ENCODE data around the gene LRP8. TPM values are rescaled to one million over a fixed set of nuclear protein-coding genes. Genes with fewer than 3 reads are reported as not detected.

The LRP8 gene
- total and polyA plus RNA-seq, 7 experiments from 2014 or later = 0.64 to 45.8 (median 4.7) TPM

GRCh38 chr1:53352561-53352960, 24.7 kb upstream of the LRP8 start:
- Histone ChIP-seq H3K4me1 (ENCODE audit: control insufficient read depth in 2 of 2, insufficient read depth in 2 of 2, low read length in 2 of 2) (no peaks in the 10 kb centered on the region), H3K27me3 (ENCODE audit: control insufficient read depth in 2 of 2, insufficient read depth in 2 of 2, low read length in 2 of 2) (no peaks in the 10 kb centered on the region), H3K36me3 (ENCODE audit: control insufficient read depth in 2 of 3, insufficient read depth in 3 of 3, low read length in 3 of 3) (no peaks in the 10 kb centered on the region), H3K27ac (ENCODE audit: low read depth, low read length) (no peak overlapping the region), H3K9me3 (ENCODE audit: control insufficient read depth in 2 of 3, low read length in 3 of 3) (no peaks in the 10 kb centered on the region), H3K4me3 (ENCODE audit: low read length) (no peak overlapping the region)
- Mint-ChIP-seq H3K4me3 (no peak overlapping the region), H3K4me1 (no peaks in the 10 kb centered on the region), H3K27ac (no peak overlapping the region), H3K9me3 (peaks cover 0 to 17% (median 6%) of the 10 kb centered on the region in 11 donors), H3K27me3 (peaks cover 0 to 34% (median 0%) of the 10 kb centered on the region in 5 donors), H3K36me3 (peaks cover 0 to 6% (median 0%) of the 10 kb centered on the region in 5 donors)
- ATAC-seq = no peak
- DNase-seq = no peak
- intact Hi-C loops (cut with micrococcal nuclease) = no loop called here
- ChIA-PET POLR2A (no interaction called here), CTCF (no interaction called here)

GRCh38 chr1:53350853-53351767, 23.2 kb upstream of the LRP8 start:
- no peak for ATAC-seq
- Mint-ChIP-seq H3K36me3 (no peaks in the 10 kb centered on the region), H3K9me3 (peaks cover 0 to 4% (median 0%) of the 10 kb centered on the region in 11 donors), H3K4me3 (no peak overlapping the region), H3K27me3 (peaks cover 0 to 29% (median 0%) of the 10 kb centered on the region in 5 donors), H3K4me1 (no peaks in the 10 kb centered on the region), H3K27ac (peak overlapping the region in 1 of 9 donors; percentile 62)
- intact Hi-C loops (cut with micrococcal nuclease) = no loop called here
- ChIA-PET POLR2A (no interaction called here), CTCF (no interaction called here)
- no peaks in the 10 kb centered on the region for H3K27me3 ChIP-seq (ENCODE audit: control insufficient read depth in 2 of 2, insufficient read depth in 2 of 2, low read length in 2 of 2)
- H3K36me3 ChIP-seq (ENCODE audit: control insufficient read depth in 2 of 3, insufficient read depth in 3 of 3, low read length in 3 of 3) = no peaks in the 10 kb centered on the region
- H3K27ac ChIP-seq (ENCODE audit: low read depth, low read length) = no peak overlapping the region
- no peaks in the 10 kb centered on the region for H3K4me1 ChIP-seq (ENCODE audit: control insufficient read depth in 2 of 2, insufficient read depth in 2 of 2, low read length in 2 of 2)
- H3K9me3 ChIP-seq (ENCODE audit: control insufficient read depth in 2 of 3, low read length in 3 of 3) = no peaks in the 10 kb centered on the region
- DNase-seq = no peak
- no peak overlapping the region for H3K4me3 ChIP-seq (ENCODE audit: low read length)

- H3K9me3 Mint-ChIP-seq = no peaks in the 10 kb centered on the region
- ATAC-seq (no peak), DNase-seq (no peak)
- ChIA-PET CTCF (no interaction called here), POLR2A (no interaction called here)
- H3K27me3 ChIP-seq (ENCODE audit: control insufficient read depth in 2 of 2, insufficient read depth in 2 of 2, low read length in 2 of 2) = no peaks in the 10 kb centered on the region
- intact Hi-C loops (cut with micrococcal nuclease) = no loop called here
- no peaks in the 10 kb centered on the region for H3K9me3 ChIP-seq (ENCODE audit: control insufficient read depth in 2 of 3, low read length in 3 of 3)
- H3K4me1 Mint-ChIP-seq = no peaks in the 10 kb centered on the region
- no peak overlapping the region for H3K4me3 ChIP-seq (ENCODE audit: low read length)
- no peaks in the 10 kb centered on the region for H3K36me3 Mint-ChIP-seq
- H3K4me1 ChIP-seq (ENCODE audit: control insufficient read depth in 2 of 2, insufficient read depth in 2 of 2, low read length in 2 of 2) = no peaks in the 10 kb centered on the region
- H3K27ac ChIP-seq (ENCODE audit: low read depth, low read length) = no peak overlapping the region
- no peak overlapping the region for H3K4me3 Mint-ChIP-seq
- H3K27ac Mint-ChIP-seq = peak overlapping the region in 2 of 9 donors; percentile 48 to 62
- peaks cover 0 to 23% (median 0%) of the 10 kb centered on the region in 5 donors for H3K27me3 Mint-ChIP-seq
- no peaks in the 10 kb centered on the region for H3K36me3 ChIP-seq (ENCODE audit: control insufficient read depth in 2 of 3, insufficient read depth in 3 of 3, low read length in 3 of 3)
Observed at GRCh38 chr1:53349968-53350852, 22.3 kb upstream of the LRP8 start.

GRCh38 chr1:53349369-53349835, 21.5 kb upstream of the LRP8 start:
- POLR2A ChIA-PET = no interaction called here
- H3K36me3 ChIP-seq (ENCODE audit: control insufficient read depth in 2 of 3, insufficient read depth in 3 of 3, low read length in 3 of 3) = no peaks in the 10 kb centered on the region
- CTCF ChIA-PET = no interaction called here
- H3K4me1 Mint-ChIP-seq = no peaks in the 10 kb centered on the region
- H3K27me3 ChIP-seq (ENCODE audit: control insufficient read depth in 2 of 2, insufficient read depth in 2 of 2, low read length in 2 of 2) = no peaks in the 10 kb centered on the region
- intact Hi-C loops (cut with micrococcal nuclease) = no loop called here
- H3K27ac Mint-ChIP-seq = no peak overlapping the region
- no peak for ATAC-seq
- no peak overlapping the region for H3K4me3 Mint-ChIP-seq
- peaks cover 0 to 19% (median 0%) of the 10 kb centered on the region in 5 donors for H3K27me3 Mint-ChIP-seq
- no peaks in the 10 kb centered on the region for H3K9me3 Mint-ChIP-seq
- no peak overlapping the region for H3K27ac ChIP-seq (ENCODE audit: low read depth, low read length)
- no peaks in the 10 kb centered on the region for H3K4me1 ChIP-seq (ENCODE audit: control insufficient read depth in 2 of 2, insufficient read depth in 2 of 2, low read length in 2 of 2)
- no peaks in the 10 kb centered on the region for H3K9me3 ChIP-seq (ENCODE audit: control insufficient read depth in 2 of 3, low read length in 3 of 3)
- H3K36me3 Mint-ChIP-seq = no peaks in the 10 kb centered on the region
- no peak for DNase-seq
- H3K4me3 ChIP-seq (ENCODE audit: low read length) = no peak overlapping the region

GRCh38 chr1:53348486-53349368, 20.9 kb upstream of the LRP8 start:
- H3K36me3 ChIP-seq (ENCODE audit: control insufficient read depth in 2 of 3, insufficient read depth in 3 of 3, low read length in 3 of 3) = no peaks in the 10 kb centered on the region
- H3K4me3 ChIP-seq (ENCODE audit: low read length) = no peak overlapping the region
- ChIA-PET CTCF (no interaction called here), POLR2A (no interaction called here)
- no peaks in the 10 kb centered on the region for H3K9me3 ChIP-seq (ENCODE audit: control insufficient read depth in 2 of 3, low read length in 3 of 3)
- H3K4me1 ChIP-seq (ENCODE audit: control insufficient read depth in 2 of 2, insufficient read depth in 2 of 2, low read length in 2 of 2) = no peaks in the 10 kb centered on the region
- intact Hi-C loops (cut with micrococcal nuclease) = no loop called here
- no peaks in the 10 kb centered on the region for H3K4me1 Mint-ChIP-seq
- no peak for ATAC-seq
- no peak overlapping the region for H3K4me3 Mint-ChIP-seq
- H3K27me3 Mint-ChIP-seq = peaks cover 0 to 14% (median 0%) of the 10 kb centered on the region in 5 donors
- no peaks in the 10 kb centered on the region for H3K9me3 Mint-ChIP-seq
- H3K27ac ChIP-seq (ENCODE audit: low read depth, low read length) = no peak overlapping the region
- no peaks in the 10 kb centered on the region for H3K27me3 ChIP-seq (ENCODE audit: control insufficient read depth in 2 of 2, insufficient read depth in 2 of 2, low read length in 2 of 2)
- no peaks in the 10 kb centered on the region for H3K36me3 Mint-ChIP-seq
- DNase-seq = no peak
- H3K27ac Mint-ChIP-seq = peak overlapping the region in 1 of 9 donors; percentile 13

GRCh38 chr1:53346814-53347176, 18.9 kb upstream of the LRP8 start:
- H3K36me3 ChIP-seq (ENCODE audit: control insufficient read depth in 2 of 3, insufficient read depth in 3 of 3, low read length in 3 of 3) = no peaks in the 10 kb centered on the region
- H3K27me3 ChIP-seq (ENCODE audit: control insufficient read depth in 2 of 2, insufficient read depth in 2 of 2, low read length in 2 of 2) = no peaks in the 10 kb centered on the region
- Mint-ChIP-seq H3K9me3 (no peaks in the 10 kb centered on the region), H3K4me3 (no peak overlapping the region), H3K36me3 (no peaks in the 10 kb centered on the region), H3K27ac (no peak overlapping the region), H3K4me1 (no peaks in the 10 kb centered on the region), H3K27me3 (no peaks in the 10 kb centered on the region)
- no peak for DNase-seq
- intact Hi-C loops (cut with micrococcal nuclease) = no loop called here
- ATAC-seq = no peak
- ChIA-PET POLR2A (no interaction called here), CTCF (no interaction called here)
- no peaks in the 10 kb centered on the region for H3K9me3 ChIP-seq (ENCODE audit: control insufficient read depth in 2 of 3, low read length in 3 of 3)
- H3K4me1 ChIP-seq (ENCODE audit: control insufficient read depth in 2 of 2, insufficient read depth in 2 of 2, low read length in 2 of 2) = no peaks in the 10 kb centered on the region
- no peak overlapping the region for H3K27ac ChIP-seq (ENCODE audit: low read depth, low read length)
- H3K4me3 ChIP-seq (ENCODE audit: low read length) = no peak overlapping the region

Data from naive thymus-derived CD4-positive, alpha-beta T cell (primary cell).